ENCODE results near the gene SLC34A1. TPM values are rescaled to one million over a fixed set of nuclear protein-coding genes. Genes with fewer than 3 reads are reported as not detected.

The SLC34A1 gene
- total RNA-seq, 3 donors from 2014 or later (not counting 1 experiment from before 2014, with no cell fraction given): 0.50 to 0.66 (median 0.63) TPM

DNA sequence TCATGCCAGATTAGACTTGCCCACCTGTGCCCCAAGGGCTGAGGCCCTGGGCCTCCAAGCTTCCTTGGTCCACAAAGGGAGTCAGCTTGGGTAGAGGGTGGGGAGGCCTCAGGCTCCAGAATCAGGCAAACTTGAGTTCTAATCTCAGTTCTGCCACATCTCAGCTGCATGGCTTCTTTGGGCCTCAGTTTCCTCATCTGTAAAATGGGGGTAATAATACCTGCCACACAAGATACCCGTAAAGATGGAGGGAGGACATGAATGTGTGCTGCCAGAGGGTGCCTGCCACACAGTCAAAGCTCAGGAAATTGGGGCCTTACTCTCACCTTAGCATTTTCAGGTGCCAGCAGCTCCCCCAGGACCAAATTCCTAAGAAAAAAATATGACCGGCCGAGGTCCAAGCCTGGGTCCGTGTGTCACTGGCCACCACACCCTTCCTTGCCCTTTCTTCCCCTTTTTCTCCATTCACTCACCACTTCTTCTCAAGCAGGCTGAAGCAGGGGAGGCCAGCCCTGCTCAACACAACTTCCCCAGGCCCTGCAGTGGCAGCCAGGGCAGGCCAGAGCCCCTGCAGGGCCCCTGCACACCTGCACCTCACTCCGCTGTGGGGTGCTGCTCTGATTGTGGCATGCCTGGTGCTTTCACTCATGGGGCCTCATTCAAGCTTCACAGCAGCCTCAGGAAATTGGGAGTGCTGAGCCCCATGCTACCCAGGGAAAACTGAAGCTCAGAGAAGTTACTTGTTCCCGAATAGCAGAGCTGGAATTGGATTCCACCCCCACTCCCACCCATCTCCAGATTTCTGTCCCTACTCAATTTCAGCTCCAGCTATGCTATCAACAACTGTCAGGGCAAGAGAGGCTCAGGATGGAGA lies 22.6 kb upstream of the SLC34A1 start:
- TF ChIP-seq CTCF (IDR thresholded peaks at IDR 0.05): no peak

GRCh38 chr5:177362292-177362609 lies 22.0 kb upstream of the SLC34A1 start:
- ATAC-seq: no peak
- no peaks in the 10 kb centered on the region for H3K27me3 ChIP-seq (ENCODE audit: control insufficient read depth, insufficient read depth, low read length)
- no peaks in the 10 kb centered on the region for H3K9me3 ChIP-seq (ENCODE audit: control insufficient read depth, insufficient read depth, low read length)
- WGBS (ENCODE audit: insufficient coverage): 71% methylated on average over 7 of the region's 8 CpGs
- H3K27ac ChIP-seq (ENCODE audit: low read length): peak overlapping the region; percentile 40
- Mint-ChIP-seq H3K9me3 (no peaks in the 10 kb centered on the region), H3K4me3 (peak overlapping the region; percentile 78), H3K36me3 (no peaks in the 10 kb centered on the region), H3K27me3 (ENCODE audit: low read depth in 2 of 2) (no peaks in the 10 kb centered on the region), H3K4me1 (peaks cover 34 to 66% of the 10 kb centered on the region in 2 donors), H3K27ac (peak overlapping the region; percentile 29 to 85)
- no peak for DNase-seq
- H3K36me3 ChIP-seq (ENCODE audit: control insufficient read depth, insufficient read depth, low read length): peaks cover 27% of the 10 kb centered on the region
- intact Hi-C loops (cut with micrococcal nuclease): loop anchor here (5.0 kb wide), 1 partner anchor 35 kb away; no protein-coding TSS in a partner anchor
- peaks cover 69% of the 10 kb centered on the region for H3K4me1 ChIP-seq (ENCODE audit: control insufficient read depth, insufficient read depth, low read length)
- no peak for TF ChIP-seq CTCF (IDR thresholded peaks at IDR 0.05)
- H3K4me3 ChIP-seq (ENCODE audit: low read length): no peak overlapping the region

More for the DNA sequence above, 22.6 kb upstream of the SLC34A1 start:
- DNase-seq (peak in 1 of 2 donors; percentile 46), ATAC-seq (no peak)
- Mint-ChIP-seq H3K27ac (peak overlapping the region; percentile 29 to 85), H3K4me1 (peaks cover 40 to 68% of the 10 kb centered on the region in 2 donors), H3K9me3 (no peaks in the 10 kb centered on the region), H3K4me3 (peak overlapping the region; percentile 78), H3K36me3 (no peaks in the 10 kb centered on the region), H3K27me3 (ENCODE audit: low read depth in 2 of 2) (no peaks in the 10 kb centered on the region)
- Histone ChIP-seq H3K36me3 (ENCODE audit: control insufficient read depth, insufficient read depth, low read length) (peaks cover 24% of the 10 kb centered on the region), H3K9me3 (ENCODE audit: control insufficient read depth, insufficient read depth, low read length) (no peaks in the 10 kb centered on the region), H3K4me3 (ENCODE audit: low read length) (no peak overlapping the region), H3K4me1 (ENCODE audit: control insufficient read depth, insufficient read depth, low read length) (peaks cover 75% of the 10 kb centered on the region), H3K27me3 (ENCODE audit: control insufficient read depth, insufficient read depth, low read length) (no peaks in the 10 kb centered on the region), H3K27ac (ENCODE audit: low read length) (peak overlapping the region; percentile 8)
- intact Hi-C loops (cut with micrococcal nuclease): loop anchor here (5.0 kb wide), 1 partner anchor 34 kb away; no protein-coding TSS in a partner anchor
- WGBS (ENCODE audit: insufficient coverage): 42% methylated on average over 6 of the region's 6 CpGs

GRCh38 chr5:177362610-177363507 lies 21.4 kb upstream of the SLC34A1 start:
- no peaks in the 10 kb centered on the region for H3K9me3 ChIP-seq (ENCODE audit: control insufficient read depth, insufficient read depth, low read length)
- DNase-seq: peak; percentile 47 to 90
- H3K27me3 ChIP-seq (ENCODE audit: control insufficient read depth, insufficient read depth, low read length): no peaks in the 10 kb centered on the region
- H3K27ac Mint-ChIP-seq: peak overlapping the region; percentile 29 to 85
- H3K9me3 Mint-ChIP-seq: no peaks in the 10 kb centered on the region
- WGBS (ENCODE audit: insufficient coverage): 8% methylated on average over 59 of the region's 59 CpGs
- peaks cover 65% of the 10 kb centered on the region for H3K4me1 ChIP-seq (ENCODE audit: control insufficient read depth, insufficient read depth, low read length)
- peak overlapping the region; percentile 40 for H3K27ac ChIP-seq (ENCODE audit: low read length)
- ATAC-seq: peak; percentile 77 to 89 (median 86)
- intact Hi-C loops (cut with micrococcal nuclease): loop anchor here (5.0 kb wide), 1 partner anchor 36 kb away; no protein-coding TSS in a partner anchor
- peak overlapping the region; percentile 29 for H3K4me3 ChIP-seq (ENCODE audit: low read length)
- peak overlapping the region; percentile 78 for H3K4me3 Mint-ChIP-seq
- H3K36me3 ChIP-seq (ENCODE audit: control insufficient read depth, insufficient read depth, low read length): peaks cover 33% of the 10 kb centered on the region
- H3K27me3 Mint-ChIP-seq (ENCODE audit: low read depth in 2 of 2): no peaks in the 10 kb centered on the region
- peaks cover 28 to 60% of the 10 kb centered on the region in 2 donors for H3K4me1 Mint-ChIP-seq
- no peaks in the 10 kb centered on the region for H3K36me3 Mint-ChIP-seq
- TF ChIP-seq CTCF (IDR thresholded peaks at IDR 0.05): no peak
